T follicular helper cell (primary cell): ENCODE results near the gene IL4.
"Not testable (repeated sequence)": the region's sequence is repeated elsewhere in the genome, so short reads cannot be mapped to it uniquely, and the experiment has no call there.

Experiments
- DNase-seq: peaks from one replicate; pipeline ENCODE4 v3.0.0-alpha.2; 2020; ENCODE audit warnings: low read depth

Gene IL4

DNA sequence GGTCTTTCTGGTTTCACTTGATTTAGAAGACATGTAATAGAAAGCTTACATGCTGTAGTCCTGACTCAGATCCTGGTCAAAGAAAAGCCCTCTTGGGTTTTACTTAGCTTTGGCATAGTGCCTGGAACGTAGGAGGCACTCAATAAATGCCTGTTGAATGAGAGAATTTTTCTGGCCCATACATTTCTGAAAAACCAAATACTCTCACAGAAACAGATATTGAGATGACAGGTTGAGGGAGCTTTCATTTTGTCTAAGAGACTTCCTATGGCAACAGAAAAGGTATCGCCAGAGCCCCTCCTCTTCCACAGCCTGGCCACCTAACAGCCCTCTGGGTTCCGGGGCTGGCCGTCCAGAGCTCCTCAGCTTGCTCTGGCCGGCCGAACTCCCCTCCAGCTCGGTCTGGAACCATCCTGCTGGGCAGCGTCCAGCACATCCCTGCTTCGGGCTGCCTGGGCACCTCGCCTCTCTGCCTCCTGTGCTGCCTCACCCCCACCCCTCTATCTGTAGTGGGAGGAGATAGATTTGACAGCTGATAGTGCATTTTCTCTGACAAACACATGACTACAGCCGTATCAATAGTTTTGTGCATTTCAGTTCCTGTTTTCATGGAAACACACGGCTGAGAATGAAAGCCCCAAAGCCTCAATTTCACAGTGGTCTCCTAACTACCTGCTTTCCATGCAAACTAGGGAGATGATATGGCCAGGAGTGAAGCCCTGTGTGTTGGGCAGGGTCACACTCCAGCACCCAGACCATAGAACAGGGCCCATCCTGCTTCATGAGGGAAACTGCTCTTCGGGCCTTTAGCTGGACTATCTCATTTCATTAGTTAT lies 1.1 kb downstream of the IL4 start:
- DNase-seq: no peak

GRCh38 chr5:132675936-132676689 lies 2.3 kb downstream of the IL4 start:
- no peak for DNase-seq

DNA sequence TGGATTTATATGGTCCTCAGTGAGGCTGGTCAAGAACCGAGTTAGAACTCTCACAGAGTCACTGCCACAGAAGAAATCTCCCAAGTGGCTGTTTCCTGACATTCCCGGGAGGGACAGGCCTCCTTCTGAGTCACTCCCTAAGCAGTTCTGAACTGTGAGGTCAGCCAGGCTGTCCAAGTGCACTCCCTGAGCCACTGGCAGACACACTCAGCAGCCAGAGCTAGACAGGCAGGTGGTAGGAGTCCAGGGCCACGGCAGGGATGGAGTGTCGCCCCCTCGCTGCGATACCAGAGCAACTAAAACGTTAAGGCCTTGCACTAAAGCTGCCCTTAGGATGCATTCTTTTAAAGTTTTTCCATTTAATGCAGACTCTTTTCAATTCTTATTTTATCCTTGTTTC lies 3.4 kb downstream of the IL4 start:
- no peak for DNase-seq

GRCh38 chr5:132677682-132678400 lies 4.1 kb downstream of the IL4 start:
- no peak for DNase-seq

DNA sequence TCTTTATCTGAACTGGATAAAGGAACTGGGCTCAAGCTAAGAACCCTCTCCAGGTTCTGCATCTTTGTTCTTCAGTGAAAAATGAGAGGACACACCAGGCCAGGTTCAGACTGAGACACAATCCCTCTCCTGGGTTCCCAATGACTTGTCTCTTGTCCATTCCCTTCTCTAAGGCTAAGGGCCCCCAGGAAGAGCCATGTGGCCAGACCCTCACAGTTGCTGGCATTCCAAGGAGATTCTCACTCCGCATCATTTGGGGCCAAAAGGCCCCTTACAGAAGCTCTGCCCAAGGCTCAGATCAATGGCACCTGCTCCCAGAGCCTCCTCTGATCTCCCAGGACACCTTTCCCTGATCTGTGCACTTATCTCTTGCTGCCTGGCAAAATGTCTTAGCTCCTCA lies 4.9 kb downstream of the IL4 start:
- no peak for DNase-seq

- no peak for DNase-seq
Observed at GRCh38 chr5:132679166-132679565, 5.4 kb downstream of the IL4 start.

GRCh38 chr5:132679717-132680380 lies 6.1 kb downstream of the IL4 start:
- DNase-seq: no peak

- DNase-seq: no peak
Observed at GRCh38 chr5:132680780-132681475, 7.1 kb downstream of the IL4 start.

DNA sequence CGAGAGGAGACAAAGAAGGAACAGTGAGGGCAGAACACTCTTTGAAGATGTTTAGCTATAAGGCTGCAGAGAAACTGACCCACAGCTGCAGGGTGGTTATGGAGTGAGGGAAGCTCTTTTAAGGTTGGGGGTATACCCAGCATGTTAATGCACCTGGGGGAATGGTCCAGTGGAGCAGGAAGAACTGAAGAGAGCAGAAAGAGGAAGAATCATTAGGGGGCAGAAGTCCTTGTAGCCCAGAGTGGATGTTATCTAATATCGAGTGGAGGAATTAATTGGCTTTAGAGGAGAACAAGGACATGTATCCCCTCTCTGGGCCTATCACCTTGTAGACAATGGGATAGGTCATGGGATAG lies 7.7 kb downstream of the IL4 start:
- DNase-seq: no peak

DNA sequence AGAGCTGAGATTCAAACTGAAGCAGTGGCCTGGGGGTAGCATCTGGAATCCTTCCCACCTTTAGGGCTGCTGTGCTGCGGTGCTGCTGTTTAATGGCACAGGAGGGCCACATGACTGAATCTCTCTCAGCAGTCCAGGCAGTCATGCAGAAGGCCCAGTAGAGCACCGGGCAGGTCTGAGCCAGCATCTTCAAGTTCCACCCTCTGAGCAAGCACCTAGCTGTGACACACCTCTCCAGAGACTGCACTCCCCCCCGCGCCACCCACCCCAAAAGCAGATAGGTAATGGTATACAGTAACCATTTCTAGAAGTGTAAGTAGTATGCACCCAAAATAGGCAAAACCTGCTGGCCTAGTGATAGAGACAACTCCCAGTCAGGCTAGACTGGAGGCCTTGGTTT lies 8.2 kb downstream of the IL4 start:
- DNase-seq: no peak

DNA sequence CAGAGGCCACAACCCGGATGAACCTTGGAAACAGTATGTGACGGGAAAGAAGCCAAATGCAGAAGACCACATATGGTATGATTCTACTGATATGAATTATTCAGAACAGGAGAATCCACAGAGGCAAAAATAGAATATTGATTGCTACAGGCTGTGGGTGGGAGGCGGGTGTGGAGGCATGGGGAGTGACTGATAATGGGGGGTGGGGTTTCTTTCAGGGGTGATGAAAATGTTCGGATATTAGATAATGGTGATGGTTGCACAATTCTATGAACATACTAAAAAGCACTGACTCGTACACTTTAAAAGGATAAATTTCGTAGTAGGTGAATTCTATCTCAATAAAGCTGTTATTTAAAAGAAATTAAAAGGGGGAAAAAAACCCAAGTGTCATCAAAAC lies 10.7 kb downstream of the IL4 start:
- no peak for DNase-seq

DNA sequence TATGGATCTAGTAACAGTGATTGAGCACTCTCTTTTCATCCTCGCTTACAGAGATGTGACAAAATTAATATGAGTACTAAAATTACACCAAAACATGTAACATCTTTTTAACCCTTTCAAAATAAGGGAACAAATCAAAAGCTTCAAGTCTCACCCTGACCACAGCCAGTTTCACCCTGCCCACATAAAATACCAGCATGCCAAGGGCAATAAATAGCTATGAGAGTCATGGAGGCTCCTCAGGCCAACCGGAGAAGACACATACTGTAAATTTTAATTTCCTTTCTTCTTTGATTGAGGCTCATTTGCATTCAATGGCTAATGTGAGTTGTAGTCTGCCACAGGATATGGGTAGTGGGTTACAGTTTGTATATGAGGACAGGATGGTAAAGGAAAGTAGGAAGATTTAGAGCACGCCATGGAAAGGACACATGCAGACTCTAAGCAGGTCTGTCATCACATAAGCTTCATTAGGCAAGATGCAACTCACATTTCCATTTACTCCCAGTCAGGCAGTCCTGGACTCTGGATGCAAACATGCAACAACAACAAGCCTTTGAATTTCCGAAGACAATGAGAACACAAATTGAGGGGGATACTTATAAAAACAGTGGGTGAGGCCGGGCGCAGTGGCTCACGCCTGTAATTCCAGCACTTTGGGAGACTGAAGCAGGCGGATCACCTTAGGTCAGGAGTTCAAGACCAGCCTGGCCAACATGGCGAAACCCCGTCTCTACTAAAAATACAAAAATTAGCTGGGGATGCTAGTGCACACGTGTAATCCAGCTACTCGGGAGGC lies 11.3 kb downstream of the IL4 start:
- no peak for DNase-seq

GRCh38 chr5:132686193-132686592 lies 12.4 kb downstream of the IL4 start:
- DNase-seq: no peak

DNA sequence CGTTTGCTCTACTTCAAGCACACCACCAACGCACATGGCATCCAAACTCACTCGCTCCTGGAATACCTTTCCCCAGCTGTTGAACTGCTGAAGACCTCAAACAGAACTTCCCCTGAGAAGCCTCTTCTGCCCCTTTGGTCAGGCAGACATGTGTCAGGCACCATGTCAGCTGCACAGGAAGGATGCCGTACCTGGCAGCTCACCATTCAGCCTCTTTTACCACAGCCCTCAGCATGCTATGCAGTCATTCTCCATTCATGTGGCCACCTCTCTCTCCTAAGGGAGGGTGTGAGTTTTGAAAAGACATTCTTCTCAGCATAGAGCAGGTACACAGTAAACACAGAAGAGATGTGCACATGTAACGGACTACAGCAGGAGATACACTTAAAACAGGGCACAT lies 14.2 kb downstream of the IL4 start:
- peak; percentile 19 for DNase-seq

DNA sequence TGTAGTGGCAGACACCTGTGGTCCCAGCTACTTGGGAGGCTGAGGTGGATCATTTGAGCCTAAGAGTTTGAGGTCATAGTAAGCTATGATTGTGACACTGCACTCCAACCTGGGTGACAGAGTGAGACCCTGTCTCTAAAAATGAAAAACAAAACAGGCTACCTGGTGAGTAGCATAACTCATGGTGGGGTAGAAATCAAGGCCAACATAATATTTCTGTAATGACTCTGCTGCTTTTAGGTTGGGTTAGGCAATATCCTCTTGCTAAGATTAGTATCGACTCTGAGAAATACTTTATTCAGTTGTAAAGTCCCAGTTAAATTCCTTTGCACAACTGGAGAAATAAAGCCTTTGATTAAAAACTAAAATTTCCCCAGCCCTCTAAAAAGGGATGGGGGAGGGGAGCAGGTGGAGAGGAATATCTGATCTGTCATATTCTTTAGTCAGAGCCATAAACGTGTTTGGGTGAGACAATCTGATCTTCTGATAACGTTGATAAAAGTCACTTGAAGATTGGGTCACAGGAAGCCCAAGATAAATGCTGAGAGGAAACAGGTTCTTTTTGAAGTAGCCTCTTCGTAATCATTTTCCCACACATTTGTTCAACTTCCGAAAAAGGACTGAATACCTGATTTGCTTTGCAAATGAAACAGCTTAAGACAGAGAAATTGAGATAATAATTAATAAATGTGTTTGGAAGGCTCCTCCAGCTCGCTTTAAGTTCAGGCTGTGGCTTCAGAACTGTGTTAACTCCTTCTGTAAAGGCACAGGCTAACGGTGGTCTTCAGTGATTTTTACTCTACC lies 14.9 kb downstream of the IL4 start:
- no peak for DNase-seq

GRCh38 chr5:132689513-132689912 lies 15.7 kb downstream of the IL4 start:
- no peak for DNase-seq

DNA sequence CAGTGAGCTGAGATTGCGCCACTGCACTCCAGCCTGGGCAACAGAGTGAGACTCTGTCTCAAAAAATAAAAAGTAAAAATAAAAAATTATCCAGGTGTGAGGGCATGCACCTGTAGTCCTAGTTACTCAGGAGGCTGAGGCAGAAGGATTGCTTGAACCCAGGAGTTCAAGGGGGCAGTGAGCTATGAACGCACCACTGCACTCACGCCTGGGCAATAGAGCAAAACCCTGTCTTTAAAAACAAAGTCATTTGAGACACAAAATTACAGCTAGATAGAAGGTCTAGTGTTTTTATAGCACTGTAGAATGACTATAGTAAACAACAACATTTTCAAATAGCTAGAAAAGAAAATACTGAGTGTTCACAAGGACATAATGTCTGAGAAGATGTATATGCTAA lies 16.4 kb downstream of the IL4 start:
- no peak for DNase-seq

DNA sequence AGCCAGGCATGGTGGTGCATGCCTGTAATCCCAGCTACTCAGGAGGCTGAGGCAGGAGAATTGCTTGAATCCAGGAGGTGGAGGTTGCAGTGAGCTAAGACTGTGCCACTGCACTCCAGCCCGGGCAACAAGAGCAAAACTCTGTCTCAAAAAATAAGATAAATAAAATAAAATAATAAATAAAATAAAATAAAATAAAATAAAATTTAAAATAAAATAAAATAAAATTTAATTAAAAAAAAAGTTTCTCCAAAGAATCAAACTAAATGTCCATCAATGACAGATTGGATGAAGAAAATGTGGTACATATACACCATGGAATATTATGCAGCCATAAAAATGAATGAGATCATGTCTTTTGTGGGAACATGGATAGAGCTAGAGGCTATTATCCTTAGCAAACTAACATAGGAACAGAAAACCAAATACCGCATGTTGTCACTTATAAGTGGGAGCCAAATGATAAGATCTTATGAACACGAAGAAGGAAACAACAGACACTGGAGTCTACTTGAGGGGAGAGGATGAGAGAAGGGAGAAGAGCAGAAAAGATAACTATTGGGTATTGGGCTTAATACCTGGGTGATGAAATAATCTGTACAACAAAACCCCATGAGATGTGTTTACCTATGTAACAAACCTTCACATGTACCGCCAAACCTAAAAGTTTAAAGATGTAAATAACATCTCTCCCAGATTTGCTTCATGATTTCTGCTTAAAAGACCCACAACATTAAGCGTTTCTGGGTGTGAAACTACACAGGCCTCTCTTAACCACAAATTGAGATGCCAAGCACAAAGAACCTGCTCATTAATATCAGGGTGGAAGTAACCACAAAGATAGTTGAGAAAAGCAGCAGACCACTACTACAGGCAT lies 18.2 kb downstream of the IL4 start:
- DNase-seq: not testable (repeated sequence)

DNA sequence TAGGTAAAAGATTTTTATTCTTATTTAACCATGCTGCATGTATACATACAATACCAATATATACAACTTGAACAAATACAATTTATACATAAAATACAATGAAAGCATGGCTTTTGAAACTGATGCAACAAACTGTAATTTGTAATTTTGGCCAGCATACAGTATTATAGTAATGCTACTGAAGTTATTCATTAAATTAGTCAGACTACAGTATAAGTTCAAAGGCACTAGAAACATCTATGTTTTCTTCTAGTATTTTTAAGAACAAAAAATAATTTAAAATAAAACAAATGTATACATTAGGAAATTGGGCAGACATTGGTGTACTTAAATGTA lies 18.8 kb downstream of the IL4 start:
- no peak for DNase-seq
